AG09319 (cell line): Measurements from ENCODE around the gene AQP2.

Source experiments
- DNase-seq: peaks from one replicate; pipeline ENCODE4 v3.0.0-alpha.2; 2010; ENCODE audit warnings: low read depth; ENCODE audit errors: extremely low read depth
- CTCF ChIP-seq: IDR thresholded peaks from 2 replicates; pipeline ENCODE4 v1.5.1; 2011; ENCODE audit warnings: low read depth, mild to moderate bottlenecking, inconsistent platforms, low read length, moderate library complexity

The AQP2 gene

GRCh38 chr12:49965836-49966235 lies 15.3 kb downstream of the AQP2 start:
- no peak for DNase-seq
- TF ChIP-seq CTCF, result no peak

GRCh38 chr12:49966511-49967041 lies 16.0 kb downstream of the AQP2 start:
- TF ChIP-seq CTCF, result no peak
- DNase-seq, result no peak

- peak; percentile 47 for DNase-seq
- peak; percentile 85 for TF ChIP-seq CTCF
Measured at GRCh38 chr12:49967042-49967776, 16.7 kb downstream of the AQP2 start.

- DNase-seq, result no peak
- no peak for TF ChIP-seq CTCF
Measured at GRCh38 chr12:49967777-49968250, 17.3 kb downstream of the AQP2 start.

- no peak for TF ChIP-seq CTCF
- no peak for DNase-seq
Measured at GRCh38 chr12:49968471-49968870, 17.9 kb downstream of the AQP2 start.

- DNase-seq, result no peak
- no peak for TF ChIP-seq CTCF
Measured at GRCh38 chr12:49969027-49969426, 18.5 kb downstream of the AQP2 start.

- DNase-seq, result no peak
- no peak for TF ChIP-seq CTCF
Measured at GRCh38 chr12:49969651-49970429, 19.3 kb downstream of the AQP2 start.
